SK-N-SH treated with all-trans-retinoic acid at 6 μM for 48 hours (cell line): ENCODE measurements around the gene SMAD5.

Source experiments
- ATAC-seq: fragments of 200-7000 bp; cut with Tn5 transposase; 3 replicates; pipeline ENCODE4 v1.9.1; 2020; ENCODE audit warnings: mild to moderate bottlenecking, moderate library complexity
- BACH2 ChIP-seq: fragments of 250-450 bp; sonication (Bioruptor Pico); IDR thresholded peaks from 2 replicates; pipeline ENCODE4 v1.9.0; 2021; ENCODE audit warnings: mild to moderate bottlenecking, borderline replicate concordance
- CREB5 ChIP-seq: fragments of 250-450 bp; sonication (Bioruptor Pico); IDR thresholded peaks from 2 replicates; pipeline ENCODE4 v1.5.1; 2020; ENCODE audit warnings: low read depth, mild to moderate bottlenecking, moderate library complexity
- CSDC2 ChIP-seq: fragments of 250-450 bp; sonication (Bioruptor Pico); IDR thresholded peaks from 2 replicates; pipeline ENCODE4 v1.5.0; 2020; ENCODE audit warnings: mild to moderate bottlenecking, moderate library complexity
- CSRNP3 ChIP-seq: fragments of 250-450 bp; sonication (Bioruptor Pico); IDR thresholded peaks from 2 replicates; pipeline ENCODE4 v1.5.1; 2021; ENCODE audit warnings: mild to moderate bottlenecking, moderate library complexity
- ESRRG ChIP-seq: fragments of 250-450 bp; sonication (Bioruptor Pico); IDR thresholded peaks from 2 replicates; pipeline ENCODE4 v1.6.1; 2021; ENCODE audit warnings: mild to moderate bottlenecking
- GLIS3 ChIP-seq: fragments of 250-450 bp; sonication (Bioruptor Pico); IDR thresholded peaks from 2 replicates; pipeline ENCODE4 v1.5.0; 2020; ENCODE audit warnings: mild to moderate bottlenecking, moderate library complexity
- ISL1 ChIP-seq: fragments of 250-450 bp; sonication (Bioruptor Pico); IDR thresholded peaks from 2 replicates; pipeline ENCODE4 v2.1.2; 2022; ENCODE audit warnings: mild to moderate bottlenecking, moderate library complexity
- OSR1 ChIP-seq: fragments of 250-450 bp; sonication (Bioruptor Pico); IDR thresholded peaks from 2 replicates; pipeline ENCODE4 v1.8.0; 2022; ENCODE audit warnings: moderate library complexity, mild to moderate bottlenecking, inconsistent platforms
- PATZ1 ChIP-seq: fragments of 250-450 bp; sonication (Bioruptor Pico); IDR thresholded peaks from 2 replicates; pipeline ENCODE4 v1.8.0; 2020; ENCODE audit warnings: mild to moderate bottlenecking, moderate library complexity, borderline replicate concordance
- POU6F1 ChIP-seq: fragments of 250-450 bp; sonication (Bioruptor Pico); IDR thresholded peaks from 2 replicates; pipeline ENCODE4 v1.8.0; 2021; ENCODE audit warnings: low read depth, mild to moderate bottlenecking, moderate library complexity, borderline replicate concordance
- PPARA ChIP-seq: fragments of 250-450 bp; sonication (Bioruptor Pico); IDR thresholded peaks from 2 replicates; pipeline ENCODE4 v1.5.0; 2020; ENCODE audit warnings: mild to moderate bottlenecking, borderline replicate concordance
- SNAI2 ChIP-seq: fragments of 250-450 bp; sonication (Bioruptor Pico); IDR thresholded peaks from 2 replicates; pipeline ENCODE4 v1.5.0; 2020; ENCODE audit warnings: mild to moderate bottlenecking, moderate library complexity
- TSHZ2 ChIP-seq: fragments of 250-450 bp; sonication (Bioruptor Pico); IDR thresholded peaks from 2 replicates; pipeline ENCODE4 v1.5.0; 2020; ENCODE audit warnings: mild to moderate bottlenecking, moderate library complexity
- ZNF70 ChIP-seq: fragments of 450-650 bp; formaldehyde crosslinking; IDR thresholded peaks from 2 replicates; pipeline ENCODE4 v1.5.0; 2020; ENCODE audit warnings: mild to moderate bottlenecking, moderate library complexity
- ZNF8 ChIP-seq: fragments of 450-650 bp; formaldehyde crosslinking; IDR thresholded peaks from 2 replicates; pipeline ENCODE4 v1.5.0; 2020; ENCODE audit warnings: mild to moderate bottlenecking, moderate library complexity

The SMAD5 gene

GRCh38 chr5:136192015-136192525 lies 59.4 kb downstream of the SMAD5 start:
- TF ChIP-seq CSDC2 = no peak
- TF ChIP-seq CREB5 (CRISPR knock-in tag) = no peak
- TF ChIP-seq PATZ1 (CRISPR knock-in tag) = no peak
- no peak for TF ChIP-seq BACH2 (CRISPR knock-in tag)
- TF ChIP-seq OSR1 = no peak
- TF ChIP-seq POU6F1 (CRISPR knock-in tag) = no peak
- TF ChIP-seq SNAI2 (CRISPR knock-in tag) = no peak
- TF ChIP-seq ISL1 (CRISPR knock-in tag) = no peak
- TF ChIP-seq CSRNP3 = no peak
- TF ChIP-seq ESRRG (CRISPR knock-in tag) = no peak
- no peak for TF ChIP-seq ZNF8 (CRISPR knock-in tag)
- no peak for TF ChIP-seq ZNF70 (CRISPR knock-in tag)
- TF ChIP-seq PPARA (CRISPR knock-in tag) = no peak
- no peak for TF ChIP-seq TSHZ2 (CRISPR knock-in tag)
- TF ChIP-seq, all 23 proteins: peak for 0
- peak; percentile 42 for ATAC-seq

- TF ChIP-seq TSHZ2 (CRISPR knock-in tag) = no peak
- no peak for TF ChIP-seq PPARA (CRISPR knock-in tag)
- no peak for TF ChIP-seq GLIS3
- TF ChIP-seq ZNF70 (CRISPR knock-in tag) = no peak
- TF ChIP-seq, all 23 proteins: peak for 0
- peak; percentile 45 for ATAC-seq
These were observed 60.1 kb downstream of the SMAD5 start, which contains the start of gene SMIM32 for GRCh38 chr5:136192526-136193321. TSS of gene SMIM32 (minus strand) at chr5:136193162. CDS start at chr5:136192524, 638 bp downstream.
